Fibroblast of the conjunctiva (primary cell): ENCODE measurements around the gene SLCO2A1.

Experiments used
- DNase-seq: peaks from one replicate; pipeline ENCODE4 v3.0.0-alpha.2; 2010; ENCODE audit warnings: low read depth

The SLCO2A1 gene

GRCh38 chr3:134060561-134061385 lies 31.0 kb upstream of the SLCO2A1 start:
- no peak for DNase-seq

DNA sequence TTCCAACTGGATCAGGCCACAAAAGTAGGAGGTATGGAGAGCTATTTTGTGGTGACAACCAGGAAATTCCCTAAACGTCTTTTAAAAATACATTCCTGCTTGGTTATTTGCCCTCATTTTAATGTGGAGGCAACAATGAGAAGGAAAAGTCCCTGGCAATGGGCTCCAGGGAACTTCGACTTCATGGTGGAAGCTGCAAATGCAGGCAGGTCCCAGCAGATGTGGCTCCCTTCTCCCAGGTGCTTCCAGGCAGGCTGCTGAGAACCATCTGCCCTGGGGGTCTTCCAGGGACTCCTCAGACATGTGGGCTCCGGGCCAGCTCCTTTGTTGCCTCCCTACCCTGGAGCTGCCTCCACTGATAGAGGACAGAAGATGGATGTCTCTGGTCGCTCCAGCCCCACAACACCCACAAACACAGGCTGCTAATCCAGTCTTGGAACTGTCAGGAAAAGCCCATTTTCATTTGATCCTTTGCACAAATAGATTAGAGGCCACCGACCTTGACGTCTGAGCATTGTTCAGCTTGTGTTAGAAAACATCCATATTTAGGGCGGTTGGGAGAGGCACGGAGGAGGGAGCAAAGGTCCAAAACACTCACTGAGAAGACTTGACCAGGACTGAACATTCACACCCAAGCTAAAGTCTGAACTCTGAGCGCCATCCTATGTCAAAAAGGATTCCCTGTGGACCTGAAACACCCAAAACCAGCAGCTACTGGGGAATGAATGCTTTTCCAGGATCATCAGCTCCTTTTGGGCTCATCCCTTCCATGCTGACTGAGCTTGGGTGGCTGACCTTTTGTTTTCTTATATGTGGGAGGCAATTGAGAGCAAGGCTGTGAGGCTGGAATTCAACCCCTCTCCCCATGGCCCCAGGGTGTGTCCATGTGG lies 30.2 kb upstream of the SLCO2A1 start:
- DNase-seq, result no peak

DNA sequence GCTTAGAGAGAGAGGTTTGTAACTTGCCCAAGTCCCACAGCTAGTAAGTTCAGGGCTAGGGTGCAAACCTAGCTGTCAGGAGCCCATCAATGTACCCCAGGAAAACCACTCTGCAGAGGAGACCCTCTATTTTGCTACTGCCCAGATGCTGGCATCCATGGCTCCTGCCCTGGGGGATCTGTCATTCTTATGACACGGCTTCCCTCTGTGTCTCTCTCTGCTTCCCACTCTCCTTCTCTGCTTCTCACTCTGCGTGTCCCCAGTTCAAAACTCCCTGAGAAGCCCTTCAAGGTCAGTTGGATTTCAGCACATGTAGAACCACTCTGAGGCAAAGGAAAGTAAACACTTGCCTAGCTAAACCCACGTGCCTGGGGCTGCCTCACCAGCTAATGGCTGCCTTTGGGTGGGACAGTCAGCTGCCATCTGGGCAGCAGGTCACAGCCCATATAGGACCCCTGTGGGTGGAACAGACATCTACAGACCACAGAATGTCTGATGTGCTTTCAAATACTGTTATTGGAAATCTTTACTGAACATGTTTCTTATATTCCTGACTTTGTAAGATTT lies 29.4 kb upstream of the SLCO2A1 start:
- DNase-seq, result no peak

DNA sequence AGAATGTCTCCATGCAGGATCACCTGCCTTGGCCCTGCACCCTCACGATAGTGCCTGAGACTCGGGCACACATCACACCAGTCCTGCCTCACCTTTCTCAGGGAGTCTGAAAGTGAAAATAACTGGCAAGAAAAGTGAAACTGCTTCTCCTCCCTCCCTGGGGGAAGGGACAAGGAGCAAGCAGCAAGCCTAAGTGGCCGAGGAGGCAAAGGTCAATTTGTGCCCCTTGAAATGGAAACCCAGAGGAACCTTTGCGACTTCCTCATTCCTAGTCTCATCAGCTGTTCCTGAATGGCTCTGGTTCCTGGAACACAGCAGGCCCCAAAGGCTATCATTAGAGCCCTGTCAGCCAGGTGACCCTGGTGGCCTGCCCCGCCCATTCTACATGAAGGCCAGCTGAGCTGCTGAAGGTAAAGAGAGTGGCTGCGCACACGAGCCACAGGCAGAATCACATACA lies 28.0 kb upstream of the SLCO2A1 start:
- no peak for DNase-seq

- DNase-seq, result no peak
These were observed 27.4 kb upstream of the SLCO2A1 start for GRCh38 chr3:134057006-134057653.

GRCh38 chr3:134056464-134056891 lies 26.8 kb upstream of the SLCO2A1 start:
- DNase-seq, result no peak

DNA sequence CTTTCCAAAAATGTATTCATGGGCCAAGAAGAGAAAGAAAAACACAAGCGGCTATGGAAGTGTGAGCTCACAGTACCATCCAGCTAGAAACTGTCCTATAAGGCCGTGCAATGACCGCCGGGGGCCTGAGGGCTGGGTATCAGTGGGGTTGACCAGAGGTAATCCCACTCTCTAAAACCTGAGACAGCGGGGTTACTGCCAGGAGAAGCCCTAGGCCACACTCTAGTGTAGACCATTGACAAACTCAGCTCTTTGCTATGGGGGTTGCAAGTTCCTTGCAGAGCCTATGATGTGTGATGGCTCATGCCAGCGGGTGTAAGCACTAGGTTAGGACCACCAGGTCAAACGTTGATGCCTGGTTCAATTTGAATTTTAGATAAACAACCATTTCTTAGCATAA lies 25.9 kb upstream of the SLCO2A1 start:
- DNase-seq, result no peak

DNA sequence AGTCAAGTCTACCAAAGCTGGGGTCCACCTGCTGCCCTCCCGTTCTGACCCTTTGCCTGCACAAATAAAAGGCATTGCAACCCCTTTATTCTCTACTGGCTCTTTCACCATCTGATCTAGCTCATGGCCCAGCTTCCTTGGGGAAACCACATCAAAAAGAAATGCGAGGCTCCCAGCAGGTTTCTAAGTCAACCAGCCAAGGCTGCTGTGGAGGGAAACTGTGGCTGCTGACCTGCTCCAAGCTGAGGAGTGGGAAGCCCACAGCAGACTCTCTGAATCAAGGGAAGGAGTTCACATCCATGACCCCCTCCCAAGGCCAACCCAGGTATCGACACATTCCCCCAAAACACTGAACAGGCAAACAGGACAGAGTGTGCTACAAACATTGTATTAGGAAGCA lies 25.2 kb upstream of the SLCO2A1 start:
- no peak for DNase-seq

DNA sequence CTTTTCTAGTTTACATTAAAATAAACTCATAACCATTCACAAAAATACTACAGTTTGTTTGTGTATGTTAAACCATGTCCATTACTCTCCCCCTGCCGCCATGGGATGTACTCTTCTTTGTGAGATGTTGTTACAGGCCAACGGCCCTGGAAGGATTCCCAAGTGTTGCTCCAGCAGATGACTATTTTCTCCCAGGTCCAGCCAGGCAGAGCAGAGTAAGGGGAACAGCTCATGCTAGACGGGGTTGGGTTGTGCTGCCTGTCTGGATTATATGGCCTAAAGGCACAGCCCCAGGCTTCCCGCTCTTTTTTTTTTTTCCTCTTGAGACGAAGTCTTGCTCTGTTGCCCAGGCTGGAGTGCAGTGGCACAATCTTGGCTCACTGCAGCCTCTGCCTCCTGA lies 24.5 kb upstream of the SLCO2A1 start:
- no peak for DNase-seq

DNA sequence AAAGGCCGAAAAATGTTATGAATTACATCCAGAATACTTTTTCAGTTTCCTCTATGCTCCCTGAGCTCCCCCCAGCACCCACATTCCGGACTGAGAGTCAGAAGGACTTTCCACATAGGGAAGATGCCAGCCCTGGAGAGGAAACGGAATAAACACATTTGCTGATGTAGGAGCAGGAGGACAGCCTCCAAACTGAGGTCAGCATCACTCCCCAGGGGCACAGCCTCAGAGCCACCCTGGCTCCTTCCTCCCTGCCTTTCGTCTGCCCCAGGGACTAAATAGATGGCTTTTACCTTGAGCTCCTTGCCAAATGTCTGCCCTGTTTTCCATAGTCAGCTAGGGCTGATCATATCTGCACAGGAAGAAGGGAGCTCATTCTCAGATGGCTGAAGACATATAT lies 22.6 kb upstream of the SLCO2A1 start:
- no peak for DNase-seq

DNA sequence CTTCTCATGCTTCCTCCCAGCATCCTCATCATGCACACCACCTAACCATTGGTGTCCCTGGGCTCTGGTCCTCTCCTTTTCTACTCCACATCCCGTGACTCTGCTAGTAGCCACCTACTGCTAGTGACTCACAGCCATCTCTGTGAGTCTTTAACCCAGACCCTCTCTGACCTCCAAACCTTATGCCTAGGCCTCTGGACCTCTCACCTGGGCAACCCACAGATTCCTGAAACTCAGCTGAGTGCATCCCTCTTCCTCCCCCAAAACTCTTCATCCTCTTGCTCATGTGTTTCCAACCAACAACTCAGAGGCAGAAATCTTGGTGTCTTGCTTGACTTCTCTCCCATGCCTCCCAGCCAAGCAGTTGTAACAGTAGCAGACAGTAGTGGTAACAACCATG lies 20.0 kb upstream of the SLCO2A1 start:
- no peak for DNase-seq

- DNase-seq, result no peak
These were observed 18.7 kb upstream of the SLCO2A1 start for GRCh38 chr3:134048278-134048996.

DNA sequence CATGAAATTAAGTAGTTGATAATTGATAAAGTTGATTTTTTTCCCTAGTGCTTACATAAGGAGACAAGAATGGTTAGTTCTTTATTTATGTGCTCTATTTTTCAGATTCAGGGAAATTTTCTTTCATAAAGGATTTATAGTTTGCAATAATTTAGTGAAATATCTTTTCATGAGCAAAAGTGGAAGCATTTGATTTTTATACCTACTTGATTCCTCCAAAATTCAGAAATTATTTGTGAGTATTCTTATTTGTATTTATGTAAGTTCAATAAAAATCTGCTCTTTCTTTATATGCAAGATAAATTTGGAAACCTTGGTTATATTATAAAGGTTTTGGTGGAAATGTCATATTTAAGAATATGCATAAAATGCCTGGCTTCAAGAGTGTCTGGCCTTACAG lies 14.7 kb upstream of the SLCO2A1 start:
- DNase-seq, result no peak

DNA sequence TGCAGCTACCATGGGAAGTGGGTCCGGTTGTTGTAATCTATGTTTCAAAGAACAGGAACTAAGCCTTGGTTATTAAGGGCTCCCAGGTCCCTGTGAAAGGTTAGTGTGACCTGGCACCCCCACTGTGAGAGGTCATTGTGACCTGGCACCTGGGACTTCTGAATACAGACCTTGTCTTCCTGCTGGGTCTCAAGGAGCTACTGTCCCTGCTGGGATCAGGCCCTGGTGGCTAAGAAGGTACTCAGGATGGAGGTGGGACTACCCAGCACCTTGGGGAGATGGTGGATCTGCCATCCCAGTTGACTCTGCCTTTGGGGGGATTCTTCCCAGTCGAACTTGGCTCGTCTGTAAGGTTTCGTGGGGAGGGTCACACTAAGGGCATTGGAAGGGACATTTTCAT lies 10.3 kb upstream of the SLCO2A1 start:
- DNase-seq, result no peak

DNA sequence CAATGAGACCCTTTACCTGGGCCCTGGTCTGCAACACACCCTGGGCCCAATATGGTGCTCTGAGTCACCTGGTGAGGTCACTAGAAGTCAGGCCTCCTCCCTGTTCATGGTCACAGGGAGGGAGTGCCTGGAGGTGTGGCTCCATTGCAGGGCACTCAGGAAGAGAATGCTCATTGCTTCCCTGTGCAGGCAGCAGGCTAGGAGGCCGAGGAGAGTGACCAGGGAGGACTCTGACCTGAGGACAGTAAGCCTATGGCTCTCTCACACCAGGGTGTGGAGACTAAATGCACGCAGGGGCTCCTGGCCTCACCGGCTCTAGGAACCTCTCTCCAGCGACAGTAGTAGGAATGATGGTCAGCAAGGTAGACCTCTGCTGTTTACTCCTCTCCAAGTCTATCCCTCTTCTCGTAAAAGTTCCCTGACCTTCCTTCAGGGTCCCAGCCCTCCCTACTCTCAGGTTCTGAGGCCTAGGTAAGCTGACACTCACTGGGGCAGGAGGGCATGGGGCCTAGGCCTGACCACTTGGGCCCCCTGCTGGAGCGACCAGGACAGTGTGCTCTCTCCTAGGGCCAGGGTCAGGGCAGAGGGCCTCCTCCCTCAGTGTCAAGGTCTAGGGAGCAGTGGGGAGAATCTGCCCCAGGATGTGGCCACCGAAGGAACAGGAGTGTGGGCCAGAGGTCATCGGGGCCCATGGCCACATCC lies 9.6 kb upstream of the SLCO2A1 start:
- no peak for DNase-seq

DNA sequence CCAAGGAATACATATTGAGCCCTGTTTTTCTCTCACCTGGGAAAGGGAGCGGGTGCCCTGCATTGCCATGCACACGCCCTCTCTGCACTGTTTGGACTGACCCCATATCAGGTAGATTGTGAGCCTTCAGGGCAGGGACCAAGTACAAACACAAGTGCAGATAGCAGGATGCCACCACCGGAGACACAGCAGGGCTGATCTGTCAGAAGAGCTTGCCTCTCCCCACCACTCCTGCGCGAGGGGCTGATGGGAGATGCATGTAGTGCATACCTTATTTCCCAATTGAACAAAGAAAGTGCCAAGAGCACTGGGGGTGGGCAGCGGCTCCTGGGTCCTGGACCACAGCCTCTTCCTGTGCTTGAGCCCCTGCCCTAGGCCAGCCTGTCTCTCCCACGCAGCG lies 9.0 kb upstream of the SLCO2A1 start:
- DNase-seq, result no peak

DNA sequence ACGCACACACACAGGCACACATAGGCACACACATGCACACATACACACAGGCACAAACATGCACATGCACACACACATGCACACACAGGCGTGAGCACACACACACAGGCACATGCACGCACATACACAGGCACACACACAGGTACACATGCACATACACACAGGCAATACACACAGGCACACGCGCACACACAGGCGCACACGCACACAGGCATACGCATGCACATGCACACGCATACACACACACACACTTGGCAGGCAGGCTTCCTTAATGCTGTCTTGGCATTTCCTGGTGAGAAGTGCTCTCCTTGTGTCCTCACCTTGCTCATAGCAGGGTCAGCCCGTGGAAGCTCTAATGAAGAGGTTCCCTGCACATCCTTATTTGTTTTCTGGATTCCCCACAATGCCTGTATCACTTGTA lies 8.4 kb upstream of the SLCO2A1 start:
- no peak for DNase-seq

- no peak for DNase-seq
These were observed 7.4 kb upstream of the SLCO2A1 start for GRCh38 chr3:134037168-134037567.

GRCh38 chr3:134036291-134036690 lies 6.6 kb upstream of the SLCO2A1 start:
- DNase-seq, result no peak

- no peak for DNase-seq
These were observed 6.1 kb upstream of the SLCO2A1 start for GRCh38 chr3:134035836-134036235.
